ENCODE data around the gene GREM1.

Gene GREM1

DNA sequence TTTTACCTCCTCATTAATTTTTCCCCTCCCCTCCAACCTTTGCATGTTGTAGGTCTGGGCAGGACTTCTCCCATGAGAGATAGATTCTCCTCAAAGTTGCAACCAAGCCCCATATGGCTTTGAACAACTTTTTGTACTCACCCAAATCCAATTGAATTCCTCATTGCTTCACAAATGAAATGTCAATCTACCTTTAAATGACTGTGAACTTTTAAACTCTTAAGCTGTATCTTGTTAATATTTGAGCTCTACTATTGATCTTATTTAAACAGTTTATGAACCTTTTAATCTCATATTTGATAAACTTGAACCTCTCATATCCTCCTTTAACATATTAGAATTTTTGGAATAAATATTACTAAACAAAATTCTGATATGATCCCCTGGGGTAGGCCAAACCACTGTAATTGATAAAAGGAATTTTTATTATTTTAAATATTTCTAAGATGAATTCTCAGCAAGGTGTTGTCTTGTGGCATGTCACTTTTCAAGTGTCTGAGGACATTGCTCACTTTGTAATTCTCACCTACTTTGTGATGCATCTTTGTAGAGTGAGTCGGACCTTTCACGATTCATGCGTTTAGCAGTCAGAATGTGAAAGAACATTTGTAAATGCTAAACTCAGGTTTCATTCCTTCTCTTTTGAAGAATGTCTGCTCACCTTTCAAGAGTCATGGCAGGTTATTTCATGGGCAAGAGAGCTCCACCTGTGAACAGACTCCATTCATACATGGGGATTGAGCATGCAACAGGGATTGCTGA lies 23.4 kb upstream of the GREM1 start:
- no peak for TF ChIP-seq CTCF (IDR thresholded peaks at IDR 0.05; ENCODE audit: borderline replicate concordance, insufficient read depth, low read depth, low read length)
- H3K4me3 ChIP-seq (ENCODE audit: low read depth, low read length): no peak overlapping the region

- no peak overlapping the region for H3K4me3 ChIP-seq (ENCODE audit: low read depth, low read length)
- TF ChIP-seq CTCF (IDR thresholded peaks at IDR 0.05; ENCODE audit: borderline replicate concordance, insufficient read depth, low read depth, low read length): no peak
Observed at GRCh38 chr15:32698773-32699390, 18.9 kb upstream of the GREM1 start.

GRCh38 chr15:32700501-32701150 lies 17.2 kb upstream of the GREM1 start:
- no peak for TF ChIP-seq CTCF (IDR thresholded peaks at IDR 0.05; ENCODE audit: borderline replicate concordance, insufficient read depth, low read depth, low read length)
- no peak overlapping the region for H3K4me3 ChIP-seq (ENCODE audit: low read depth, low read length)

DNA sequence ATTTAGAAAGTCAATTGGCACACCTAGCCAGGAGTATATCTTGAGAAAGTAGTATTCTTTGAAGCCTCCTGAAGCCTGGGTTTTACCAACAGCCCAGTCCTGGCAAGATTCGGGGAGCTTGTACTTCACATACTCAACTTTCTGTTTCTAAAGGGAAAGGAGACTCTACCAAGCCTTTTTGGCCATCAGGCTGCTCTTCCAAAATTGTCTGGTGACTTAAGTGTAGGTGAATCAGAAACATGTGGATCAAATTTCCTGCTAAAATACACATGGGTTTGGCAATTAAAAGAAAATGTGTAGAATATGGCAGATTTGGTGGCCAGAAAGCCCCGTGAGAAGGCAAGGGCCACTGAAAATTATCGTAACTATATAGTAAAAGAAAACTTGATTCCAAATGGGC lies 15.9 kb upstream of the GREM1 start:
- no peak for TF ChIP-seq CTCF (IDR thresholded peaks at IDR 0.05; ENCODE audit: borderline replicate concordance, insufficient read depth, low read depth, low read length)
- H3K4me3 ChIP-seq (ENCODE audit: low read depth, low read length): no peak overlapping the region

DNA sequence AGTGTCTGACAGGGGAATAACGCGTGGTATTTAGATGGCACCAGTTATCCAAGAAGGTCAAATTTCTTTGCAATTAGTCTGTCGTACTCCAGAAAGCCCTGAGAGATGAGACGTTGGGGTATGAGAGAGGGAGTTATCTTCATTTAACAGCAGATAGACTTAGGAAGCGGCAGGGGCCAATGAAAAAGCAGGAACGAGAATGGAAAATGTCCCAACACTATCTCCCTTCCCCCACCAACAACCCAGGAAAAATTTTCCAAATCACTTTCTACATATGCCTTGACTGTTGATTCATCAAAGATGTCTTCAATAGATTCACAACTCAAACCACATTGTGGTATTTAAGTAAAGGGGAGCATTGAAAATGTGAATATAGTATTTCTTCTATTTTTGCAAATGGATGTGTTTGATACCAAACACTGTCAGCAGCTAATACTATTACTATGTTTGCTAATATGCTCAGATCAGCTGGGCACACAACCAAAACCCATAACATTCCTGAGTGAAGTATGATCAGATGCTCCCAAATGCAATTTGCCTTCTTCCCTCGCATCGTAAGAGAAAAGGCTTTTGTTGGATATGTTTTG lies 13.3 kb upstream of the GREM1 start:
- H3K4me3 ChIP-seq (ENCODE audit: low read depth, low read length): no peak overlapping the region
- TF ChIP-seq CTCF (IDR thresholded peaks at IDR 0.05; ENCODE audit: borderline replicate concordance, insufficient read depth, low read depth, low read length): no peak

DNA sequence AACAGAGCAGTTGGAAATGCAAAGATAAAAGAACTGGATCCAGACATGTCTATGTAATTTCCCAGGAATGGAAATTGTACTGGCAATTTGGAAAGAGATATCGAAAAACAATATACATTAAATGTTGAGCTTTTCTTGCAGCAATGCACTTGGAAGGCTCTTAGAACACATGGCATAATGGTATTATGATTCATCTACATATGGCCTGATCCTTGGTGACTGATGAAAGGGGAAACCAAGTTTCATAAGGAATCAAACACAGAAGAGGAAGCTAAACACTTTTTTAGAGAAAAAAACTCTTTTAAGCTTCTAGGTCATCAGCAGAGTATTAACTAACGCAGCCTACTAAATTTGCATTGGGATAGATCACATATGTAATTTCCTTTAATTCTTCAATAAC lies 12.4 kb upstream of the GREM1 start:
- no peak overlapping the region for H3K4me3 ChIP-seq (ENCODE audit: low read depth, low read length)

More for the DNA sequence above, 12.4 kb upstream of the GREM1 start:
- TF ChIP-seq CTCF (IDR thresholded peaks at IDR 0.05; ENCODE audit: borderline replicate concordance, insufficient read depth, low read depth, low read length): no peak

Data from GM12875 (cell line).